GM13977 (cell line): ENCODE results near the gene DCAF11.

Experiments
- DNase-seq: peaks from one replicate; pipeline ENCODE4 v3.0.0; 2012; ENCODE audit warnings: low spot score
- CTCF ChIP-seq: IDR thresholded peaks from 2 replicates; pipeline ENCODE4 v1.5.1; 2012; ENCODE audit warnings: mild to moderate bottlenecking, control low read depth; ENCODE audit not compliant: insufficient read depth; ENCODE audit errors: extremely low read depth, missing control alignments
- in situ Hi-C: fragments of 300-500 bp; cut with MboI; formaldehyde crosslinking; loops from one replicate; pipeline ENCODE4 v1.12.0; 2022; ENCODE audit warnings: low sequenced_read_pairs, low pct_unique_long_range_greater_than_20kb, mixed read lengths, inconsistent platforms; ENCODE audit not compliant: unreplicated experiment

DCAF11 gene

GRCh38 chr14:24131549-24131966 is 17.0 kb downstream of the DCAF11 start:
- no peak for TF ChIP-seq CTCF
- in situ Hi-C loops: no loop called here
- no peak for DNase-seq

DNA sequence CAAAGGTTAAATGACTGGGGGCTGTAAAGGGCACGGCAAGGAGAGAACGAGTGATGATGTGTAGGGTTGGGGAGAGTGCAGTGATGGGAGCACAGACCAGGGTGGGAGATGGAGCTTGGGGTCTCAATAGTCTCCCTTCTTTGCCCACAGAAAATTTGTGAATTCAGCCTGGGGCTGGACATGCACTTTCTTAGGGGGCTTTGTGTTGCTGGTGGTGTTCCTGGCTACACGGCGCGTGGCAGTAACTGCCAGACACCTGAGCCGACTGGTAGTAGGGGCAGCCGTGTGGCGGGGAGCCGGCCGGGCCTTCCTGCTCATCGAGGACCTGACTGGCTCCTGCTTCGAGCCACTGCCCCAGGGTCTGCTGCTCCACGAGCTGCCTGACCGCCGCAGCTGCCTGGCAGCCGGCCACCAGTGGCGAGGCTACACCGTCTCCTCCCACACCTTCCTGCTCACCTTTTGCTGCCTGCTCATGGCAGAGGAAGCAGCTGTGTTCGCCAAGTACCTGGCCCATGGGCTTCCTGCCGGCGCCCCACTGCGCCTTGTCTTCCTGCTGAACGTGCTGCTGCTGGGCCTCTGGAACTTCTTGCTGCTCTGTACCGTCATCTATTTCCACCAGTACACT is 17.6 kb downstream of the DCAF11 start:
- no peak for TF ChIP-seq CTCF
- in situ Hi-C loops: no loop called here
- no peak for DNase-seq

DNA sequence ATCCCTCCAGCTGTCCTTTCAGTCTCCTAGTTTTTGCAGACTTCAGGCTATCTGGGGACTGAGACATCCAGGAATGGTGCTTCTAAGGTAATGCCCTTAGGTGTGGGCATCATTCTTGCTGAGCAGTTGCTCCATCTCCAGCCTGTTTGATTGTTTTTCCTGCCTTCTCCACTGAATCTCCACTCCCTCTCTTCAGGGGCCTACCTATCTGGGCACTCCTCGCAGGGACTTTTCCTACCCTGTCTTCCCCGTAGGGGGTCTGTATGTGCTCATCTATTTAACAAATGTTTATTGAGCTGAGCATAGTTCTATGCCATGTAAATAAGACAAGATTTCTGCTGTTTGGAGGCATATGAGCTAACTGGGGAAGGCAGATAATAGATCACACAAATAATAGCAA is 18.4 kb downstream of the DCAF11 start:
- in situ Hi-C loops: no loop called here
- DNase-seq: no peak
- no peak for TF ChIP-seq CTCF

GRCh38 chr14:24133735-24134134 is 19.2 kb downstream of the DCAF11 start:
- in situ Hi-C loops: no loop called here
- no peak for TF ChIP-seq CTCF
- DNase-seq: no peak

GRCh38 chr14:24135584-24135833 is 20.9 kb downstream of the DCAF11 start:
- DNase-seq: no peak
- in situ Hi-C loops: no loop called here
- TF ChIP-seq CTCF: no peak

- no peak for TF ChIP-seq CTCF
- DNase-seq: peak; percentile 98
- in situ Hi-C loops: no loop called here
Measured at GRCh38 chr14:24135834-24136683, 21.5 kb downstream of the DCAF11 start, which contains the start of gene PSME1. TSS of gene PSME1 (plus strand) at chr14:24136194. CDS start at chr14:24136263, 69 bp downstream.
